Activated CD8-positive, alpha-beta T cell treated with anti-CD3 and anti-CD28 coated beads for 36 hours (primary cell): ENCODE data around the gene KCNN1. TPM values are rescaled to one million over a fixed set of nuclear protein-coding genes. Genes with fewer than 3 reads are reported as not detected.

Experiments used
- ATAC-seq: fragments of 200-7000 bp; cut with Tn5 transposase; one replicate; pipeline ENCODE4 v1.10.0; 2021; ENCODE audit warnings: mild to moderate bottlenecking, moderate library complexity
- CTCF ChIA-PET: fragments of 350-600 bp; sonication (Branson Sonifier 250); formaldehyde crosslinking; loops from one replicate; lab custom pipeline; 2021; ENCODE audit warnings: antibody characterized with exemption; lab: Charles Lee
- POLR2A ChIA-PET: fragments of 350-600 bp; sonication (Branson Sonifier 250); formaldehyde crosslinking; loops from one replicate; lab custom pipeline; 2021; ENCODE audit warnings: antibody characterized with exemption; lab: Charles Lee
- DNase-seq: peaks from one replicate; pipeline ENCODE4 v3.0.0-alpha.2; 2020
- H3K27ac Mint-ChIP-seq: one replicate; pipeline ENCODE4 v1.8.0; 2021; ENCODE audit warnings: mild to moderate bottlenecking, mixed read lengths
- H3K27me3 Mint-ChIP-seq: one replicate; pipeline ENCODE4 v1.8.0; 2021; ENCODE audit warnings: mixed read lengths
- H3K36me3 Mint-ChIP-seq: one replicate; pipeline ENCODE4 v1.8.0; 2021; ENCODE audit warnings: low read depth, mixed read lengths
- H3K4me1 Mint-ChIP-seq: one replicate; pipeline ENCODE4 v1.8.0; 2021; ENCODE audit warnings: low read depth, mixed read lengths
- H3K4me3 Mint-ChIP-seq: one replicate; pipeline ENCODE4 v1.8.0; 2021; ENCODE audit warnings: mild to moderate bottlenecking, moderate library complexity, mixed read lengths
- H3K9me3 Mint-ChIP-seq: one replicate; pipeline ENCODE4 v1.8.0; 2021; ENCODE audit warnings: mixed read lengths
- intact Hi-C: fragments of 100-400 bp; cut with micrococcal nuclease; formaldehyde crosslinking; loops from one replicate; pipeline ENCODE4 v1.10.0; 2022
- total RNA-seq, 2 experiments: library from RNA; stranded (reverse); gene quantifications; one replicate each; pipeline ENCODE4 v1.2.3, GENCODE V29; 2021
- TF ChIP-seq, protein P1 (sequence below): fragments of 200-600 bp; IDR thresholded peaks from one replicate; pipeline ENCODE4 v1.8.0; 2022; ENCODE audit warnings: antibody characterized with exemption, mild to moderate bottlenecking

The KCNN1 gene
- total RNA-seq, 2 experiments from 2014 or later, result 0.25 to 1.7 TPM

- ATAC-seq (no peak), DNase-seq (no peak)
- Mint-ChIP-seq H3K27ac (no peak overlapping the region), H3K27me3 (peaks cover 2% of the 10 kb centered on the region), H3K4me3 (no peak overlapping the region), H3K9me3 (no peaks in the 10 kb centered on the region), H3K4me1 (no peaks in the 10 kb centered on the region), H3K36me3 (no peaks in the 10 kb centered on the region)
- intact Hi-C loops, result no loop called here
- TF ChIP-seq, protein P1, sequence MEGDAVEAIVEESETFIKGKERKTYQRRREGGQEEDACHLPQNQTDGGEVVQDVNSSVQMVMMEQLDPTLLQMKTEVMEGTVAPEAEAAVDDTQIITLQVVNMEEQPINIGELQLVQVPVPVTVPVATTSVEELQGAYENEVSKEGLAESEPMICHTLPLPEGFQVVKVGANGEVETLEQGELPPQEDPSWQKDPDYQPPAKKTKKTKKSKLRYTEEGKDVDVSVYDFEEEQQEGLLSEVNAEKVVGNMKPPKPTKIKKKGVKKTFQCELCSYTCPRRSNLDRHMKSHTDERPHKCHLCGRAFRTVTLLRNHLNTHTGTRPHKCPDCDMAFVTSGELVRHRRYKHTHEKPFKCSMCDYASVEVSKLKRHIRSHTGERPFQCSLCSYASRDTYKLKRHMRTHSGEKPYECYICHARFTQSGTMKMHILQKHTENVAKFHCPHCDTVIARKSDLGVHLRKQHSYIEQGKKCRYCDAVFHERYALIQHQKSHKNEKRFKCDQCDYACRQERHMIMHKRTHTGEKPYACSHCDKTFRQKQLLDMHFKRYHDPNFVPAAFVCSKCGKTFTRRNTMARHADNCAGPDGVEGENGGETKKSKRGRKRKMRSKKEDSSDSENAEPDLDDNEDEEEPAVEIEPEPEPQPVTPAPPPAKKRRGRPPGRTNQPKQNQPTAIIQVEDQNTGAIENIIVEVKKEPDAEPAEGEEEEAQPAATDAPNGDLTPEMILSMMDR, result no peak
- POLR2A ChIA-PET, result no interaction called here
- CTCF ChIA-PET, result interaction anchor here (1.8 kb wide), 1 partner anchor 29 kb away, joined by 3 read pairs; no protein-coding TSS in a partner anchor
Observed at GRCh38 chr19:17975032-17975431, 8.1 kb downstream of the KCNN1 start.

- POLR2A ChIA-PET, result interaction anchor here (0.6 kb wide), 1 partner anchor 33 kb away, joined by 3 read pairs; no protein-coding TSS in a partner anchor
- ATAC-seq (no peak), DNase-seq (no peak)
- Mint-ChIP-seq H3K4me1 (no peaks in the 10 kb centered on the region), H3K27me3 (peaks cover 6% of the 10 kb centered on the region), H3K36me3 (no peaks in the 10 kb centered on the region), H3K9me3 (no peaks in the 10 kb centered on the region), H3K27ac (no peak overlapping the region), H3K4me3 (no peak overlapping the region)
- TF ChIP-seq, protein P1, result no peak
- CTCF ChIA-PET, result interaction anchor here (1.3 kb wide), 1 partner anchor 37 kb away, joined by 3 read pairs; no protein-coding TSS in a partner anchor
- intact Hi-C loops, result no loop called here
Observed at GRCh38 chr19:17977021-17977420, 10.1 kb downstream of the KCNN1 start.

DNA sequence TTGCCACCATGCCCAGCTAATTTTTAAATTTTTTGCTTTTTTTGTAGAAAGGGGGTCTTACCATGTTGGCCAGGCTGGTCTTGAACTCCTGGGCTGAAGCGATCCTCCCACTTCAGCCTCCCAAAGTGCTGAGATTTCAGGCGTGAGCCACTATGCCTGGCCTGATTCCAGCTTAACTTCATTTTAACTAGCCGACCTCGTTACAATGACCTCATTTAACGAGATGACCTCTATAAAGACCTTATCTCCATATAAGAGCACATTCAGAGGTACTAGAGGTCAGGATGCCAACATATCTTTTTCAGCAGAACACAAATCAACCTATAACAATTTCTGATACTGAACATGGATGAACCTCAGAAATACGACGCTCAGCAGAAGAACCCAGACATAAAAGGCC is 10.6 kb downstream of the KCNN1 start:
- DNase-seq (no peak), ATAC-seq (no peak)
- H3K27ac Mint-ChIP-seq, result no peak overlapping the region
- H3K4me1 Mint-ChIP-seq, result no peaks in the 10 kb centered on the region
- ChIA-PET CTCF (interaction anchor here (1.3 kb wide), 1 partner anchor 37 kb away, joined by 3 read pairs; no protein-coding TSS in a partner anchor), POLR2A (no interaction called here)
- TF ChIP-seq, protein P1, result no peak
- H3K36me3 Mint-ChIP-seq, result no peaks in the 10 kb centered on the region
- intact Hi-C loops, result no loop called here
- no peak overlapping the region for H3K4me3 Mint-ChIP-seq
- peaks cover 6% of the 10 kb centered on the region for H3K27me3 Mint-ChIP-seq
- H3K9me3 Mint-ChIP-seq, result no peaks in the 10 kb centered on the region

- H3K27me3 Mint-ChIP-seq, result peaks cover 8% of the 10 kb centered on the region
- no peaks in the 10 kb centered on the region for H3K9me3 Mint-ChIP-seq
- ChIA-PET POLR2A (no interaction called here), CTCF (no interaction called here)
- intact Hi-C loops, result no loop called here
- no peak overlapping the region for H3K27ac Mint-ChIP-seq
- TF ChIP-seq, protein P1, result no peak
- H3K36me3 Mint-ChIP-seq, result no peaks in the 10 kb centered on the region
- H3K4me3 Mint-ChIP-seq, result no peak overlapping the region
- no peaks in the 10 kb centered on the region for H3K4me1 Mint-ChIP-seq
- DNase-seq (no peak), ATAC-seq (no peak)
Observed at GRCh38 chr19:17981611-17982010, 14.7 kb downstream of the KCNN1 start.

DNA sequence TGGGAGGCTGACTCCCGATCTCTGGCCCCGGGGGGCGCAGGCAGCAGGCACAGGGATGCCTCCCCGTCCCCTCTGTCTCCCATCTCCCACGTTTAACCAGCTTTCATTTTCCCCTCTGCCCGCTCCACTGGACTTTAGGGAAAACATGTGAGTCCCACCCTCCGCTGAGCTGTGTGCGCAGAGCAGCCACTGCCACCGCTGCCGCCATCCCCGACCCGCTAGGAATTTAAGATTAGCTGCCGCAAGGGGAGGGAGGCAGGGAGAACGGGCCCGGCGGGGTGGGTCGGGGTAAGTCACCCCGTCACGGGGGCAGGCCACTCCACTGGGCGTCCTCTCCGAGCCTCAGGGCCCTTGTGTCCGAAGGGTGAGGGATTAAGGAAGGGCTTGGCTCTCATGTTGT is 15.5 kb downstream of the KCNN1 start:
- H3K4me1 Mint-ChIP-seq, result no peaks in the 10 kb centered on the region
- CTCF ChIA-PET, result no interaction called here
- H3K9me3 Mint-ChIP-seq, result no peaks in the 10 kb centered on the region
- H3K27me3 Mint-ChIP-seq, result peaks cover 8% of the 10 kb centered on the region
- H3K36me3 Mint-ChIP-seq, result no peaks in the 10 kb centered on the region
- POLR2A ChIA-PET, result interaction anchor here (0.5 kb wide), 1 partner anchor 73 kb away, joined by 5 read pairs; no protein-coding TSS in a partner anchor
- no peak overlapping the region for H3K27ac Mint-ChIP-seq
- no peak overlapping the region for H3K4me3 Mint-ChIP-seq
- intact Hi-C loops, result no loop called here
- DNase-seq (no peak), ATAC-seq (no peak)
- TF ChIP-seq, protein P1, result no peak
